ENCODE measurements around the gene ALDH1A2.

Gene ALDH1A2

GRCh38 chr15:57916695-57917094 is 148.8 kb downstream of the ALDH1A2 start:
- Histone ChIP-seq H3K36me3 (ENCODE audit: control insufficient read depth, insufficient read depth, low read length) (no peaks in the 10 kb centered on the region), H3K9ac (ENCODE audit: low read length) (no peak overlapping the region), H3K4me1 (ENCODE audit: control insufficient read depth, insufficient read depth, low read length) (no peaks in the 10 kb centered on the region), H3K4me3 (ENCODE audit: low read length) (no peak overlapping the region), H3K27ac (ENCODE audit: low read depth, low read length) (no peak overlapping the region), H3K27me3 (ENCODE audit: control insufficient read depth, insufficient read depth, low read length) (no peaks in the 10 kb centered on the region)

- Histone ChIP-seq H3K4me3 (ENCODE audit: low read length) (no peak overlapping the region), H3K27ac (ENCODE audit: low read depth, low read length) (no peak overlapping the region), H3K27me3 (ENCODE audit: control insufficient read depth, insufficient read depth, low read length) (no peaks in the 10 kb centered on the region), H3K9ac (ENCODE audit: low read length) (no peak overlapping the region), H3K36me3 (ENCODE audit: control insufficient read depth, insufficient read depth, low read length) (no peaks in the 10 kb centered on the region), H3K4me1 (ENCODE audit: control insufficient read depth, insufficient read depth, low read length) (no peaks in the 10 kb centered on the region)
Measured at GRCh38 chr15:57915827-57916531, 149.5 kb downstream of the ALDH1A2 start.

DNA sequence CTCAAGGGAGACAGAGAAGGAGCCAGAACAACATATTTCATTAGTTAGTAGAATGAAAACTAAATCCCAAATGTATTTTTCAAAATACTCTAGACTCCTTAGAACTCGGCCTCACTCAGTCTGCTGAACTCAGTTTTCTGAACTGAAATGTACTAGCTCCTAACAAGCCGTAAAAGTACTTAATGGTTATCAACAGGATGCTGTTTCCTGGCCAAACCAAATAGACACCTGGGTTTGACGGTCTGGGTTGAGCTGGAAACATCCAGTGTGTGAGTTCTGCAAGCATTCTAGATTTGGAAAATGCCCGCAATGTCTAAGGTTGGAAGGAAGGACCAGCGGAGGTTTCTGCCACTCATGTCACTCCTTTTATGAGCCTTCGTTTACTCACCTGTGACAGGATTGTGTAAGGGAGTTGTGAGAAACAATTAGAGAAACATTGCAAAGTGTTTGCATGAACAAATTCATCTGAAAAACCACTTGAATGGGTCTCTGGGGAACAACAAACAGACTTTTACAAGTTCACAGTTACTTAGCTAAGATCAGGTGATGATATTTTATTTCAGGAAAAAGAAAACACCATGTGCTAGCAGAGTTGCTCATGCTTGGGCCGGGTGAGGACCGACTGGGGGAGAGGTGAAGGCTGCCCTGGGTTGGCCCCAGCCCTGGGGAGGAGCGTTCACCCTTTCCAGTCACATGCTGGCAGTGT is 151.0 kb downstream of the ALDH1A2 start:
- H3K4me3 ChIP-seq (ENCODE audit: low read length) = no peak overlapping the region
- H3K4me1 ChIP-seq (ENCODE audit: control insufficient read depth, insufficient read depth, low read length) = no peaks in the 10 kb centered on the region
- H3K27me3 ChIP-seq (ENCODE audit: control insufficient read depth, insufficient read depth, low read length) = no peaks in the 10 kb centered on the region
- H3K27ac ChIP-seq (ENCODE audit: low read depth, low read length) = no peak overlapping the region
- H3K36me3 ChIP-seq (ENCODE audit: control insufficient read depth, insufficient read depth, low read length) = no peaks in the 10 kb centered on the region
- H3K9ac ChIP-seq (ENCODE audit: low read length) = no peak overlapping the region

DNA sequence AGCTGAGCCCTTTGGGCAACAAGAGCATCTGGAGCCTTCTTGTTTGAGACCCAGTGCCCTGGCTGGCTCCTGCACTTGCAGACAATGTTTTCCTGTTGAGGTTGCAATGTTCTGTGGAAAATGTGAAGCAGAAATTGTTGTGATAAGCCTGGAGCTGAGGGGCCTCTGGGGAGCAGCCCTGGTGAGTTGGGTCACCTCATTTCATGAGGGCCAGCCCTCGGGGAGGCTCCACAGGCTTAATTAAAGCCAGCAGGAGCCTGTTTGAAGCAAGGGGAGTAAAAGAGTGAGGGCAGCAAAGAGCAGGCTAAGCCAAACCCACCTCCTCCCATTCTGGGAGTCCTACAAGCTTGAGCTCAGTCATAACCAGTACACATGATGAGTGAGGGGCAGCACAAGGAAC is 154.3 kb downstream of the ALDH1A2 start:
- Histone ChIP-seq H3K36me3 (ENCODE audit: control insufficient read depth, insufficient read depth, low read length) (no peaks in the 10 kb centered on the region), H3K4me3 (ENCODE audit: low read length) (no peak overlapping the region), H3K9ac (ENCODE audit: low read length) (no peak overlapping the region), H3K4me1 (ENCODE audit: control insufficient read depth, insufficient read depth, low read length) (no peaks in the 10 kb centered on the region), H3K27ac (ENCODE audit: low read depth, low read length) (no peak overlapping the region), H3K27me3 (ENCODE audit: control insufficient read depth, insufficient read depth, low read length) (no peaks in the 10 kb centered on the region)

DNA sequence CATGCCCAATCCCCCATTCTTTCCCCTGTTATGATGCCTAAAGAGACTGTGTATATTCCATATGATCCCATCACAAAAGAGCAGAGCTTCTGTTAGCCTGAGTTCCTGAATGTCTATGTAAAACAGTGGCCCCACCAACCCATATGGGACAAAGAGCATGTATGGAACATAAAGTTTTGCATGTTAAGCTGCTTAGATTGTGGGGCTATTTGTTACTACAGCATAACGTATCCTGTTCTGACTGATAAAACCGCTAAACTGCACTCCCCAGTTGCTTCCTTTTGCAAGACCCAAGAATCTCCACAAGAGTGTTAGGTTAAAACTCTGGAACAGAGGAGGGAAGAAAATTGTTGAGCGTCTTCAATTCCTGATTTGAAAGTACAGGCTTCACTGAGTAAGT is 154.8 kb downstream of the ALDH1A2 start:
- Histone ChIP-seq H3K36me3 (ENCODE audit: control insufficient read depth, insufficient read depth, low read length) (no peaks in the 10 kb centered on the region), H3K9ac (ENCODE audit: low read length) (no peak overlapping the region), H3K27ac (ENCODE audit: low read depth, low read length) (no peak overlapping the region), H3K4me1 (ENCODE audit: control insufficient read depth, insufficient read depth, low read length) (no peaks in the 10 kb centered on the region), H3K4me3 (ENCODE audit: low read length) (no peak overlapping the region), H3K27me3 (ENCODE audit: control insufficient read depth, insufficient read depth, low read length) (no peaks in the 10 kb centered on the region)

DNA sequence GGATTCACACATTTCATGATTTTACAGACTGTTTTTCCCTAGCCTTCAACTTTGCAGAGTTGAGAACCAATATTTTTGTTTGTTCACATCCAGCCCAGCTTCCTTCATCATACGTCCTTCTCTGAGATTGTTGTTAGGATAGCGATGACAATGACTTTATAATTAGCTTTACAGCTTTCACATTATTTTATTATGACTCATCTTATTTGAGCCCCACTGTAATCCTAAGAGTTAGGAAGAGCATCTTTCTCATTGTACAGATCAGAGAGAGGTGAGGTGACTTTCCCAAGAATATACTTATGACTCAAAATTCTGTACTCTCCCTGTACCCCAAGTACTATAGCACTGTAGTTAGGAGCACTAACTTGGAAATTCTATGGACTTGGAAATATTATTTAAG is 156.1 kb downstream of the ALDH1A2 start:
- no peak overlapping the region for H3K9ac ChIP-seq (ENCODE audit: low read length)
- no peak overlapping the region for H3K4me3 ChIP-seq (ENCODE audit: low read length)
- no peaks in the 10 kb centered on the region for H3K36me3 ChIP-seq (ENCODE audit: control insufficient read depth, insufficient read depth, low read length)
- H3K27ac ChIP-seq (ENCODE audit: low read depth, low read length) = no peak overlapping the region
- no peaks in the 10 kb centered on the region for H3K27me3 ChIP-seq (ENCODE audit: control insufficient read depth, insufficient read depth, low read length)
- H3K4me1 ChIP-seq (ENCODE audit: control insufficient read depth, insufficient read depth, low read length) = no peaks in the 10 kb centered on the region

DNA sequence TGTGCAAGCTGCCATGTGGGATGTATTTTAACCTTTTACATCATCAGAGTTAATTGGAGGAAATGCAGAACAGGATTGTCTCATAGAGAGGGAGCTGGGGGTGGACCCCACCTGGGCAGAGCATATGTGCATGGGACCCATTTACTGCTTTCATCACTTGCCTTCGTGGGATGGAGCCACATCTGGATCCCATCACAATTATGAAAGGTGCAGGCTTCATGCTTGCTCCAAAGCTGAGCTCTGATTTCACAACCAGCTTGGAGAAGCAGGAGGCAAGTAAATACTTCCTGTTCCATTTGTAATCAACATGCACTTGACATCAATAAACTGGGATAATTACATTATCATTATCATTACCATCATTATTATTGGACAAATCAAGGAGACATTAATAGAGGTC is 161.9 kb downstream of the ALDH1A2 start:
- Histone ChIP-seq H3K27me3 (ENCODE audit: control insufficient read depth, insufficient read depth, low read length) (no peaks in the 10 kb centered on the region), H3K9ac (ENCODE audit: low read length) (no peak overlapping the region), H3K4me1 (ENCODE audit: control insufficient read depth, insufficient read depth, low read length) (no peaks in the 10 kb centered on the region), H3K4me3 (ENCODE audit: low read length) (no peak overlapping the region), H3K27ac (ENCODE audit: low read depth, low read length) (no peak overlapping the region), H3K36me3 (ENCODE audit: control insufficient read depth, insufficient read depth, low read length) (no peaks in the 10 kb centered on the region)

Measured in rectal smooth muscle tissue (tissue), 1 donor.